RWPE1 (cell line): ENCODE data around the gene RAP2C.
"Not testable (repeated sequence)": the region's sequence is repeated elsewhere in the genome, so short reads cannot be mapped to it uniquely, and the experiment has no call there.

Experiments
- CTCF ChIA-PET: fragments of 350-600 bp; sonication (Branson Sonifier 250); formaldehyde crosslinking; extraction: SDS; loops from one replicate; lab custom pipeline; 2021; lab: Yijun Ruan, JAX
- POLR2A ChIA-PET: fragments of 400-600 bp; formaldehyde crosslinking; extraction: SDS; loops from one replicate; lab custom pipeline; 2020; ENCODE audit warnings: antibody characterized with exemption; ENCODE audit not compliant: low non-redundant PET; lab: Yijun Ruan, JAX
- DNase-seq: peaks from one replicate; pipeline ENCODE4 v3.0.0; 2012; ENCODE audit warnings: low spot score
- H3K27ac ChIP-seq: fragments of 450-650 bp; 2 replicates; pipeline ENCODE4 v1.5.1; 2017
- CTCF ChIP-seq: fragments of 450-650 bp; conservative IDR thresholded peaks from 2 replicates; pipeline ENCODE4 v1.5.1; 2017; ENCODE audit warnings: low read depth, mild to moderate bottlenecking

The RAP2C gene

GRCh38 chrX:132173647-132174046 is 45.6 kb downstream of the RAP2C start:
- CTCF ChIA-PET, result no interaction called here
- no peak for TF ChIP-seq CTCF
- POLR2A ChIA-PET, result no interaction called here
- no peak for DNase-seq
- H3K27ac ChIP-seq, result no peak overlapping the region

- no peak overlapping the region for H3K27ac ChIP-seq
- CTCF ChIA-PET, result interaction anchor here (1.0 kb wide), 1 partner anchor 48 kb away, joined by 4 read pairs; no protein-coding TSS in a partner anchor
- DNase-seq, result no peak
- POLR2A ChIA-PET, result no interaction called here
- no peak for TF ChIP-seq CTCF
Observed at GRCh38 chrX:132171881-132172280, 47.4 kb downstream of the RAP2C start.

- no peak overlapping the region for H3K27ac ChIP-seq
- no peak for TF ChIP-seq CTCF
- ChIA-PET CTCF (interaction anchor here (1.0 kb wide), 1 partner anchor 48 kb away, joined by 4 read pairs; no protein-coding TSS in a partner anchor), POLR2A (no interaction called here)
- DNase-seq, result no peak
Observed at GRCh38 chrX:132171478-132171877, 47.8 kb downstream of the RAP2C start.

GRCh38 chrX:132169554-132169953 is 49.7 kb downstream of the RAP2C start:
- ChIA-PET CTCF (no interaction called here), POLR2A (no interaction called here)
- H3K27ac ChIP-seq, result no peak overlapping the region
- no peak for DNase-seq
- no peak for TF ChIP-seq CTCF

GRCh38 chrX:132165651-132166050 is 53.6 kb downstream of the RAP2C start:
- POLR2A ChIA-PET, result no interaction called here
- CTCF ChIA-PET, result no interaction called here
- H3K27ac ChIP-seq, result no peak overlapping the region
- no peak for TF ChIP-seq CTCF
- no peak for DNase-seq

GRCh38 chrX:132165005-132165404 is 54.2 kb downstream of the RAP2C start:
- DNase-seq, result no peak
- TF ChIP-seq CTCF, result no peak
- ChIA-PET POLR2A (no interaction called here), CTCF (no interaction called here)
- no peak overlapping the region for H3K27ac ChIP-seq

GRCh38 chrX:132163094-132163493 is 56.2 kb downstream of the RAP2C start:
- CTCF ChIA-PET, result not testable (repeated sequence)

More at GRCh38 chrX:132163094-132163493, 56.2 kb downstream of the RAP2C start:
- H3K27ac ChIP-seq, POLR2A ChIA-PET, DNase-seq: not testable (repeated sequence)
